Activated naive CD8-positive, alpha-beta T cell treated with anti-CD3 and anti-CD28 coated beads, Interleukin-2, amount 50 U/mL, for 16 hours (primary cell): ENCODE data around the gene LIPC.

Experiments used
- DNase-seq: peaks from one replicate; pipeline ENCODE4 v3.0.0-alpha.2; 2020; ENCODE audit warnings: low read depth, low spot score

Gene LIPC

GRCh38 chr15:58436552-58436951 is 4.8 kb downstream of the LIPC start:
- DNase-seq, result no peak

GRCh38 chr15:58437531-58438105 is 5.8 kb downstream of the LIPC start:
- DNase-seq, result no peak

DNA sequence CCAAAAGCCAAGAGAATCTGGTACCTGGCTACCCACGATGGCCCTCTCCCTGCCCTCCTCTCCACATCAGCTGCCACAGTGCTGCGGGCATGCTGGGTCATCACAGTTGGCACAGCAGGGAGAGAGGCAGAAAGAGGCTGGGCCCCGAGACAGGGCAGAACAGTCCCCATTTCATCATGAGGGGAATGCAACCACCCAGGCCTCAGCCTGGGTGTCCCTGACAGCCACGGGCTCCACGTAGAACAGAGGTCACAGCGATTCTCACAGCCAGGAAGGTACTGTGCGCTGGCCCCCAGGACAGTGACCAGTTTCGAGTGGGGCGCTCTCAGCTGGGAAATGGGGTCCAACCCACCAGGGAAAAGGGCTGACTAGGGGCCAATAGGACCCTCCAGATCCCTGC is 6.3 kb downstream of the LIPC start:
- DNase-seq, result no peak

- no peak for DNase-seq
Measured at GRCh38 chr15:58438956-58439355, 7.2 kb downstream of the LIPC start.

GRCh38 chr15:58440158-58440910 is 8.5 kb downstream of the LIPC start:
- no peak for DNase-seq

GRCh38 chr15:58440922-58441321 is 9.1 kb downstream of the LIPC start:
- DNase-seq, result no peak

GRCh38 chr15:58441376-58442070 is 9.7 kb downstream of the LIPC start:
- no peak for DNase-seq

DNA sequence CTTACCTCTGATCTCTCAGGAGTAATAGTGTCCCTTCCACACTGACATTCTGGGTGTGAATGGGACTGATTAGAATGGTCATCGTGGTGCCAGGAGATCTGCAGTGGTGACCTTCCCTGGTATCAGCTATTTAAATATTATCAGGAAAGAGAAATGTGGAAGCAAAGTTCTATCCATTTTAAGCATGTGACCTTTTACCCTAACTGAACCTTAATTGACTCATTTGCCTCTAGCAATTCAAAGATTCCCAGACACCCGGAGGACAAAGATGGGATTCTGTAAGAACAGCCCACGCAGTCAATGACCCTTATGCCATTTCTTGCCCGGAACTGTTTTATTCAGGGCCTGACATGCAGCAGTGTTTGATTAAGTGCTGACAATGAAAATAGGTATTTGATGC is 10.3 kb downstream of the LIPC start:
- DNase-seq, result no peak

GRCh38 chr15:58443308-58443707 is 11.5 kb downstream of the LIPC start:
- DNase-seq, result no peak

GRCh38 chr15:58444056-58444455 is 12.3 kb downstream of the LIPC start:
- no peak for DNase-seq

GRCh38 chr15:58444658-58445332 is 13.0 kb downstream of the LIPC start:
- DNase-seq, result no peak

DNA sequence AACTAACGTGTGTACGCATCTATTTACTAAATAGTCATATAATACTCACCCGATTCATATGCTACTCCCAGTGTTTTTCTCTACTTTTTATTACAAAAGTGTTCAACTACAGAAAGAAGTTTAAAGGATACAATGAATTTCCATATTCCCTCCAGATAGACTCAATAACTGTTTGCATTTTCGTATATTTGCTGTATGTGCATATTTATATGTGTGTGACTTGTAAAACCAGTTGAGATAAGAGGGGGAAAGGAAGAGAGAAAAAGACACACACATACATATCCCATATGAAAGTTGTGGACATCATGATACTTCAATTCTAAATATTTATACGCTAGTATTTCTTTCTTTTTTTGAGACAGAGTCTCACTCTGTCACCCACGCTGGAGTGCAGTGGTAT is 14.1 kb downstream of the LIPC start:
- DNase-seq, result no peak

DNA sequence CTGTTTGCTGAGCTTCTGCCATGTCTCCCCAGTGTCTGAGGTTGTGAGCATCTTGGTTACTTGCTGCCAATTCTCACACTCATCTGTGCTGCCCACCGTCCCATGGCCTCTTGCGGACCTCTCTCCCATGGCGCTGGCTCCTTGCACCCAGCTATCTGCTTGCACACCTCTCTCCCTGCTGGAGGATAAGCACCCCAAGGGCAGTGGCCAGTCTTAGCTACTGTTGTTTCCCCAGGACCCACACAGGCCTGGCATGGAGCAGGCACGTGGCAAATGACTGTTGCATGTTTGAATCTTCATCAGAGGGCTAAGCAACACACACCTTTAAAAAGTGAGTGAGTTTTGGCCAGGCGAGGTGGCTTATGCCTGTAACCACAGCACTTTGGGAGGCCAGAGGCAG is 14.7 kb downstream of the LIPC start:
- DNase-seq, result no peak

GRCh38 chr15:58447271-58448010 is 15.7 kb downstream of the LIPC start:
- no peak for DNase-seq

DNA sequence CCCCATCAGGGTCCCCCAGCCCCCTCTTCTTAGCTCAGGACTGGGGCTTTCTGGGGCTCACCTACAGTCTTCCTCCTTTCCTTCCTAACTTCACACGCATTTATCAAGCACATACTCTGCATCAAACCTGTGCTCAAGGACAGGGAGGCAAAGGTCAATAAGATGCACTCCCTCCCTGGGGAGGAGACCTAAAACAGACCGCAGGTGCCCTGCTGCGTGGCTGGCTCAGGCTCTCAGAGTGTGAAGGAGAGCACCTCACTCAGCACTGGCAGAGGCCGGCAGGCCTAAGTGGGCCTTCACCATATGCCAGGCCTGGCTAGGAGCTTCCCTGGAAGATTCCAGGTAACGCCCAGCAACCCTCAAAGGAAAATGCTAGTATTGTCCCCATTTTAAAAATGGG is 16.5 kb downstream of the LIPC start:
- no peak for DNase-seq

DNA sequence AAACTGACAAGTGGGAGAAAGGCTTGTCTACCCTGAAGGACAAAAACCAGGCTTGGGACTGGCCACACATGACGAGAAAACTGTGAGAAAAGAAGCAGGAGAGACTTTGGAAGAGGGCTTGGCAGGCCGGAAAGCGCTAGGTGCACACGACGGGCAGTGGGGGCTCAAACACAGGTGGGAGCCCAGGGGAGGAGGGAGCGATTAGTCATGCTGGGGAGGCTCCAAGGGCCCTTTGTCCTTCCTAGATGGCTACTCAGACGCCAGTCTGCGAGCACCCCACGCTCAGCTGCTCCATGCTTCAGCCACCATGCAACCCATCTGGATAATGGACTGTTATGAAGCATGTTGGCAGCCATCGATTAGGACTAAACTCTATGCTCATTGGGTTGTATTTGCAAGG is 17.1 kb downstream of the LIPC start:
- DNase-seq, result no peak

- no peak for DNase-seq
Measured at GRCh38 chr15:58451826-58452225, 20.0 kb downstream of the LIPC start.

- no peak for DNase-seq
Measured at GRCh38 chr15:58452775-58453174, 21.0 kb downstream of the LIPC start.

DNA sequence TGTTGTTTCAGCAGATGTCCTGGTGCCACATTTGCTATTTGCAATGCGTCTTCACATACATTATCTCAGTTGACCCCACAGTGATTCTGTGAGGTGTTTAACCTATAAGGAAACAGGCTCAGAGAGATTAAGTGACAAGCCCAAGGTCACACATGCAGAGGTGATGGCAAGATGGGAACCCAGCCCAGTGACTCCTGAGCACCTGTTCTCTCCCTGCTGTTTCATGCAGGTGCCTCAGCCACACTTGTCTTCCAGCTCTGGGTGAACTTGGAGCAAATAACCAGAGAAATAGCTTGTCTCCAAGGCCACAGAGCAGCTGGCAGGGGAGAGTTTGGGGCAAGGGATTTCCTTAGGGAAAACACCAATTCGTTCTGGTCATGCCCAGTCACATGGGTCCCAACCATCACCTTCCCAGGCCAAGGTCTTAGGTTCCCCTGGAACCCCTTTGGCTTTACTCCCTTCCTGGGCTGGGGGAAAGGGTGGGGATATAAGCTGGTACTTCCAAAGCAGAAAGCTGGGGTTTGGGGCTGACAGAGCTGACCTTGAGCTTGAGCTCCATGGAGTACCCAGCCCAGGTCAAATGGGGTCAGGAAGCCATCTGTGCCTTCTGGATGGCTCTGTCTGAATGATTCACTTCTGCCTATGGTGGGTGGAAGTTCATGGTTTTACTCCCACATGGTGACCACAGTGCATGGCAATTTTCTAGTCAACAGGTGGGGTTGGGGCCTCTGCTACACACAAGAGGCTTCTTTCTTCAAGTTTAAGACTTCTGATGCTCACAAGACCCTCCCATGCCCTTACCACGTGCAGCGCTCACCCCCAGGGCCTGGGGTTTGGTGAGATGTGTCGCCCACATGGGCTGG is 22.4 kb downstream of the LIPC start:
- peak; percentile 36 for DNase-seq

GRCh38 chr15:58454950-58455401 is 23.2 kb downstream of the LIPC start:
- DNase-seq, result no peak
